ENCODE results near the gene ARHGAP10. TPM values are rescaled to one million over a fixed set of nuclear protein-coding genes. Genes with fewer than 3 reads are reported as not detected.

ARHGAP10 gene
- total RNA-seq, 1 experiment from 2014 or later = 11.7 TPM

- in situ Hi-C loops (cut with HindIII; ENCODE audit: low pct_unique_long_range_greater_than_20kb, low sequenced_read_pairs) (no loop called here), intact Hi-C loops (cut with micrococcal nuclease; ENCODE audit: unreplicated experiment) (no loop called here)
- CTCF ChIA-PET = no interaction called here
- no peak for DNase-seq (ENCODE audit: low read depth, low spot score)
- Histone ChIP-seq H3K36me3 (ENCODE audit: control insufficient read depth, insufficient read depth, low read length) (no peaks in the 10 kb centered on the region; the same call in 1 of the 2 replicates), H3K27me3 (ENCODE audit: control insufficient read depth, insufficient read depth, low read length) (no peaks in the 10 kb centered on the region), H3K4me1 (ENCODE audit: control insufficient read depth, insufficient read depth, low read length) (no peaks in the 10 kb centered on the region), H3K27ac (ENCODE audit: low read length) (no peak overlapping the region), H3K9me3 (ENCODE audit: control insufficient read depth, insufficient read depth, low read depth, low read length) (no peaks in the 10 kb centered on the region), H3K4me3 (ENCODE audit: low read depth in 2 of 2, low read length in 2 of 2) (no peak overlapping the region)
- POLR2A ChIA-PET = no interaction called here
- ATAC-seq = no peak
- no TSS peak for BruUV-seq (replicated peaks)
- TF ChIP-seq SIN3A (IDR thresholded peaks at IDR 0.05; ENCODE audit: borderline replicate concordance, insufficient read depth, low read depth, low read length) (no peak), TCF7L2 (IDR thresholded peaks at IDR 0.05; ENCODE audit: low read depth, low read length) (no peak), POLR2AphosphoS5 (IDR thresholded peaks at IDR 0.05; ENCODE audit: low read depth, low read length) (no peak), CTCF (IDR thresholded peaks at IDR 0.05) (no peak), REST (IDR thresholded peaks at IDR 0.05; ENCODE audit: insufficient read depth in 1 of 2, low read depth in 2 of 2, low read length in 1 of 2) (no peak)
These were observed 219.0 kb downstream of the ARHGAP10 start for GRCh38 chr4:147950841-147951240.

GRCh38 chr4:147954850-147955249 is 223.0 kb downstream of the ARHGAP10 start:
- Histone ChIP-seq H3K27me3 (ENCODE audit: control insufficient read depth, insufficient read depth, low read length) (no peaks in the 10 kb centered on the region), H3K27ac (ENCODE audit: low read length) (no peak overlapping the region), H3K36me3 (ENCODE audit: control insufficient read depth, insufficient read depth, low read length) (no peaks in the 10 kb centered on the region; the same call in 1 of the 2 replicates), H3K9me3 (ENCODE audit: control insufficient read depth, insufficient read depth, low read depth, low read length) (no peaks in the 10 kb centered on the region), H3K4me3 (ENCODE audit: low read depth in 2 of 2, low read length in 2 of 2) (no peak overlapping the region), H3K4me1 (ENCODE audit: control insufficient read depth, insufficient read depth, low read length) (no peaks in the 10 kb centered on the region)
- ChIA-PET POLR2A (no interaction called here), CTCF (interaction anchor here (0.6 kb wide), 1 partner anchor 104 kb away, joined by 4 read pairs; no protein-coding TSS in a partner anchor)
- TF ChIP-seq CTCF (IDR thresholded peaks at IDR 0.05) = no peak
- no peak for TF ChIP-seq REST (IDR thresholded peaks at IDR 0.05; ENCODE audit: insufficient read depth in 1 of 2, low read depth in 2 of 2, low read length in 1 of 2)
- no peak for TF ChIP-seq POLR2AphosphoS5 (IDR thresholded peaks at IDR 0.05; ENCODE audit: low read depth, low read length)
- TF ChIP-seq SIN3A (IDR thresholded peaks at IDR 0.05; ENCODE audit: borderline replicate concordance, insufficient read depth, low read depth, low read length) = no peak
- no peak for TF ChIP-seq TCF7L2 (IDR thresholded peaks at IDR 0.05; ENCODE audit: low read depth, low read length)
- no TSS peak for BruUV-seq (replicated peaks)
- intact Hi-C loops (cut with micrococcal nuclease; ENCODE audit: unreplicated experiment) (no loop called here), in situ Hi-C loops (cut with HindIII; ENCODE audit: low pct_unique_long_range_greater_than_20kb, low sequenced_read_pairs) (no loop called here)
- no peak for DNase-seq (ENCODE audit: low read depth, low spot score)
- no peak for ATAC-seq

Data from Panc1 (cell line).